ENCODE results near the gene ADI1.
"Not testable (repeated sequence)": the region's sequence is repeated elsewhere in the genome, so short reads cannot be mapped to it uniquely, and the experiment has no call there.

The ADI1 gene

GRCh38 chr2:3451926-3452671, 67.2 kb downstream of the ADI1 start:
- DNase-seq (ENCODE audit: insufficient read length, low spot score) (no peak), FAIRE-seq (no peak)
- no peak for TF ChIP-seq CTCF (IDR thresholded peaks at IDR 0.05; ENCODE audit: insufficient read depth, missing control alignments)

- DNase-seq (ENCODE audit: insufficient read length, low spot score) (no peak), FAIRE-seq (no peak)
- no peak for TF ChIP-seq CTCF (IDR thresholded peaks at IDR 0.05; ENCODE audit: insufficient read depth, missing control alignments)
Measured at GRCh38 chr2:3451169-3451568, 68.2 kb downstream of the ADI1 start.

GRCh38 chr2:3450385-3451010, 68.8 kb downstream of the ADI1 start:
- no peak for TF ChIP-seq CTCF (IDR thresholded peaks at IDR 0.05; ENCODE audit: insufficient read depth, missing control alignments)

GRCh38 chr2:3449936-3450335, 69.4 kb downstream of the ADI1 start:
- TF ChIP-seq CTCF (IDR thresholded peaks at IDR 0.05; ENCODE audit: insufficient read depth, missing control alignments) = no peak
- FAIRE-seq = no peak
- no peak for DNase-seq (ENCODE audit: insufficient read length, low spot score)

More at GRCh38 chr2:3450385-3451010, 68.8 kb downstream of the ADI1 start:
- FAIRE-seq (no peak), DNase-seq (ENCODE audit: insufficient read length, low spot score) (no peak)

- DNase-seq (ENCODE audit: insufficient read length, low spot score) (no peak), FAIRE-seq (no peak)
- no peak for TF ChIP-seq CTCF (IDR thresholded peaks at IDR 0.05; ENCODE audit: insufficient read depth, missing control alignments)
Measured at GRCh38 chr2:3449086-3449485, 70.2 kb downstream of the ADI1 start.

- DNase-seq (ENCODE audit: insufficient read length, low spot score); FAIRE-seq: not testable (repeated sequence)
Measured at GRCh38 chr2:3448441-3448911, 70.9 kb downstream of the ADI1 start.

GRCh38 chr2:3447789-3448317, 71.5 kb downstream of the ADI1 start:
- DNase-seq (ENCODE audit: insufficient read length, low spot score) (peak; percentile 40), FAIRE-seq (no peak)
- no peak for TF ChIP-seq CTCF (IDR thresholded peaks at IDR 0.05; ENCODE audit: insufficient read depth, missing control alignments)
